B cell (primary cell): Measurements from ENCODE around the gene KIF16B. TPM values are rescaled to one million over a fixed set of nuclear protein-coding genes. Genes with fewer than 3 reads are reported as not detected.

Experiments used
- ATAC-seq: fragments of 200-7000 bp; cut with Tn5 transposase; one replicate; pipeline ENCODE4 v1.10.0; 2021; ENCODE audit warnings: low read depth, mild to moderate bottlenecking, moderate number of reproducible peaks, moderate library complexity
- CTCF ChIA-PET: fragments of 350-600 bp; sonication (Branson Sonifier 250); formaldehyde crosslinking; loops from one replicate; lab custom pipeline; 2021; ENCODE audit warnings: antibody characterized with exemption, inconsistent platforms; lab: Charles Lee
- POLR2A ChIA-PET: fragments of 350-600 bp; sonication (Branson Sonifier 250); formaldehyde crosslinking; loops from one replicate; lab custom pipeline; 2021; ENCODE audit warnings: antibody characterized with exemption; lab: Charles Lee
- DNase-seq: peaks from one replicate; pipeline ENCODE4 v3.0.0; 2013
- H2AFZ ChIP-seq: 2 replicates; pipeline ENCODE4 v1.6.1; 2012; ENCODE audit warnings: mild to moderate bottlenecking, low read depth, low read length; ENCODE audit not compliant: insufficient read depth, poor library complexity, severe bottlenecking
- H3K27ac ChIP-seq, 2 donors: 1 replicate in 1 of 2; 2 replicates in 1 of 2; pipeline ENCODE4 v1.5.1; 2012 to 2013; ENCODE audit warnings: low read length in 2 of 2, mild to moderate bottlenecking in 2 of 2, moderate library complexity in 1 of 2
- H3K27me3 ChIP-seq, 4 experiments: fragments of 200-600 bp in 1 of 4; sonication (generic) in 1 of 4; replicated peaks in 1 of 4; 1 replicate in 2 of 4; 2 replicates in 2 of 4; pipeline versions ENCODE4 v1.6.1 to v1.7.0; 2013 to 2016; ENCODE audit warnings: low read length in 3 of 4, mild to moderate bottlenecking in 2 of 4, mixed read lengths in 1 of 4, moderate library complexity in 1 of 4; ENCODE audit not compliant: insufficient read depth in 4 of 4, control insufficient read depth in 3 of 4; ENCODE audit errors: control extremely low read depth in 1 of 4
- H3K36me3 ChIP-seq, 2 experiments: replicated peaks in 1 of 2; 1 replicate in 1 of 2; 2 replicates in 1 of 2; pipeline versions ENCODE4 v1.6.1 to v1.7.1; 2013; ENCODE audit warnings: low read length in 1 of 2; ENCODE audit not compliant: insufficient read depth in 2 of 2, control insufficient read depth in 1 of 2; ENCODE audit errors: control extremely low read depth in 1 of 2, extremely low read depth in 1 of 2
- H3K4me1 ChIP-seq, 2 donors: fragments of 200-600 bp in 1 of 2; sonication (generic) in 1 of 2; 1 replicate in 1 of 2; 2 replicates in 1 of 2; pipeline versions ENCODE4 v1.5.1 to v1.6.1; 2013 to 2017; ENCODE audit warnings: low read length in 2 of 2; ENCODE audit not compliant: control insufficient read depth in 2 of 2, insufficient read depth in 2 of 2
- H3K4me2 ChIP-seq: replicated peaks from 2 replicates; pipeline ENCODE3; 2012; ENCODE audit warnings: mild to moderate bottlenecking, low read depth, low read length; ENCODE audit not compliant: poor library complexity, severe bottlenecking
- H3K4me3 ChIP-seq, 5 experiments: fragments of 200-600 bp in 1 of 5; sonication (generic) in 1 of 5; 1 replicate in 3 of 5; 2 replicates in 2 of 5; pipeline versions ENCODE4 v1.5.1 to v1.7.0; 2011 to 2016; ENCODE audit warnings: low read length in 4 of 5, mild to moderate bottlenecking in 4 of 5, low read depth in 2 of 5, control low read depth in 1 of 5, moderate library complexity in 1 of 5; ENCODE audit not compliant: insufficient read depth in 1 of 5; ENCODE audit errors: control extremely low read depth in 1 of 5, extremely low read depth in 1 of 5
- H3K79me2 ChIP-seq: fragments of 200-600 bp; sonication (generic); one replicate; pipeline ENCODE4 v1.6.0; 2016; ENCODE audit warnings: low read length; ENCODE audit not compliant: control insufficient read depth, insufficient read depth
- H3K9ac ChIP-seq: fragments of 200-600 bp; sonication (generic); 2 replicates; pipeline ENCODE4 v1.6.1; 2017; ENCODE audit warnings: mild to moderate bottlenecking, low read length, moderate library complexity
- H3K9me3 ChIP-seq, 3 donors: one replicate each; pipeline versions ENCODE4 v1.6.1 to v1.7.1; 2013; ENCODE audit warnings: low read length in 2 of 3; ENCODE audit not compliant: control insufficient read depth in 2 of 3, insufficient read depth in 1 of 3; ENCODE audit errors: control extremely low read depth in 1 of 3
- H4K20me1 ChIP-seq: 2 replicates; pipeline ENCODE4 v1.6.0; 2012; ENCODE audit warnings: mild to moderate bottlenecking, low read length; ENCODE audit not compliant: insufficient read depth, control insufficient read depth, poor library complexity, severe bottlenecking
- H3K27ac Mint-ChIP-seq: one replicate; pipeline ENCODE4 v1.8.0; 2021; ENCODE audit warnings: mixed read lengths
- H3K27me3 Mint-ChIP-seq: one replicate; pipeline ENCODE4 v1.8.0; 2021; ENCODE audit warnings: mixed read lengths
- H3K4me1 Mint-ChIP-seq: one replicate; pipeline ENCODE4 v1.8.0; 2021; ENCODE audit warnings: mixed read lengths
- H3K4me3 Mint-ChIP-seq: one replicate; pipeline ENCODE4 v1.8.0; 2021; ENCODE audit warnings: mixed read lengths
- H3K9me3 Mint-ChIP-seq: one replicate; pipeline ENCODE4 v1.8.0; 2022; ENCODE audit warnings: mixed read lengths; ENCODE audit not compliant: insufficient read depth
- EZH2 ChIP-seq: IDR thresholded peaks from 2 replicates; pipeline ENCODE4 v1.6.1; 2012; ENCODE audit warnings: borderline replicate concordance, low read depth, mild to moderate bottlenecking, moderate library complexity, low read length; ENCODE audit not compliant: insufficient read depth, poor library complexity, severe bottlenecking
- whole genome bisulfite sequencing: methylation state at CpG from one replicate; pipeline ENCODE4 v1.1.5; 2013; ENCODE audit warnings: missing lambda C conversion rate; ENCODE audit not compliant: insufficient coverage; 5-methylcytosine and 5-hydroxymethylcytosine counted together
- intact Hi-C: fragments of 100-400 bp; cut with micrococcal nuclease; formaldehyde crosslinking; loops from one replicate; pipeline ENCODE4 v1.10.0; 2022
- polyA plus RNA-seq: library from polyadenylated mRNA; depleted of rRNA; stranded (reverse); fragments of >200 nt; gene quantifications from 2 replicates; pipeline ENCODE4 v1.2.3, GENCODE V29; 2012
- total RNA-seq, 2 donors: library from RNA; stranded (reverse); fragments of 120-200 nt in 1 of 2; gene quantifications; 1 replicate in 1 of 2; 2 replicates in 1 of 2; pipeline versions ENCODE4 v1.2.3 to v1.2.4, GENCODE V29; 2013 to 2022
- TF ChIP-seq, protein P1 (sequence below): fragments of 200-600 bp; IDR thresholded peaks from one replicate; pipeline ENCODE4 v1.8.0; 2022; ENCODE audit warnings: antibody characterized with exemption, mild to moderate bottlenecking

Gene KIF16B
- total and polyA plus RNA-seq, 2 donors (not counting 1 experiment from before 2014, with no cell fraction given) = 4.5 to 13.0 TPM

GRCh38 chr20:16290358-16290757 lies 282.9 kb downstream of the KIF16B start:
- ATAC-seq (no peak), DNase-seq (no peak)
- no peak overlapping the region for H3K4me3 ChIP-seq
- intact Hi-C loops = no loop called here
- Mint-ChIP-seq H3K4me3 (no peak overlapping the region), H3K4me1 (no peaks in the 10 kb centered on the region), H3K9me3 (no peaks in the 10 kb centered on the region), H3K27me3 (no peaks in the 10 kb centered on the region), H3K27ac (no peak overlapping the region)
- no peaks in the 10 kb centered on the region for H3K9me3 ChIP-seq
- no peak overlapping the region for H3K4me2 ChIP-seq
- no peaks in the 10 kb centered on the region for H3K36me3 ChIP-seq
- no peaks in the 10 kb centered on the region for H4K20me1 ChIP-seq
- H3K27ac ChIP-seq = no peak overlapping the region
- ChIA-PET CTCF (no interaction called here), POLR2A (no interaction called here)
- H3K79me2 ChIP-seq = no peaks in the 10 kb centered on the region
- no peak overlapping the region for H3K9ac ChIP-seq
- no peaks in the 10 kb centered on the region for H3K27me3 ChIP-seq
- no peak overlapping the region for H2AFZ ChIP-seq
- no peaks in the 10 kb centered on the region for H3K4me1 ChIP-seq
- 89% methylated on average over 3 of the region's 4 CpGs for WGBS
- TF ChIP-seq, protein P1, sequence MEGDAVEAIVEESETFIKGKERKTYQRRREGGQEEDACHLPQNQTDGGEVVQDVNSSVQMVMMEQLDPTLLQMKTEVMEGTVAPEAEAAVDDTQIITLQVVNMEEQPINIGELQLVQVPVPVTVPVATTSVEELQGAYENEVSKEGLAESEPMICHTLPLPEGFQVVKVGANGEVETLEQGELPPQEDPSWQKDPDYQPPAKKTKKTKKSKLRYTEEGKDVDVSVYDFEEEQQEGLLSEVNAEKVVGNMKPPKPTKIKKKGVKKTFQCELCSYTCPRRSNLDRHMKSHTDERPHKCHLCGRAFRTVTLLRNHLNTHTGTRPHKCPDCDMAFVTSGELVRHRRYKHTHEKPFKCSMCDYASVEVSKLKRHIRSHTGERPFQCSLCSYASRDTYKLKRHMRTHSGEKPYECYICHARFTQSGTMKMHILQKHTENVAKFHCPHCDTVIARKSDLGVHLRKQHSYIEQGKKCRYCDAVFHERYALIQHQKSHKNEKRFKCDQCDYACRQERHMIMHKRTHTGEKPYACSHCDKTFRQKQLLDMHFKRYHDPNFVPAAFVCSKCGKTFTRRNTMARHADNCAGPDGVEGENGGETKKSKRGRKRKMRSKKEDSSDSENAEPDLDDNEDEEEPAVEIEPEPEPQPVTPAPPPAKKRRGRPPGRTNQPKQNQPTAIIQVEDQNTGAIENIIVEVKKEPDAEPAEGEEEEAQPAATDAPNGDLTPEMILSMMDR = no peak
- no peak for TF ChIP-seq EZH2

- Mint-ChIP-seq H3K4me3 (no peak overlapping the region), H3K9me3 (no peaks in the 10 kb centered on the region), H3K27me3 (no peaks in the 10 kb centered on the region), H3K4me1 (peaks cover 9% of the 10 kb centered on the region), H3K27ac (no peak overlapping the region)
- Histone ChIP-seq H4K20me1 (no peaks in the 10 kb centered on the region), H3K27ac (no peak overlapping the region), H3K4me2 (no peak overlapping the region), H3K9ac (no peak overlapping the region), H3K79me2 (no peaks in the 10 kb centered on the region), H3K36me3 (no peaks in the 10 kb centered on the region), H3K27me3 (no peaks in the 10 kb centered on the region), H2AFZ (no peak overlapping the region), H3K4me3 (no peak overlapping the region), H3K9me3 (peaks cover 0 to 6% (median 0%) of the 10 kb centered on the region in 3 donors), H3K4me1 (peaks cover 4 to 5% of the 10 kb centered on the region in 2 donors)
- CTCF ChIA-PET = no interaction called here
- POLR2A ChIA-PET = no interaction called here
- DNase-seq (no peak), ATAC-seq (no peak)
- 100% methylated on average over 1 of the region's 2 CpGs for WGBS
- intact Hi-C loops = no loop called here
- no peak for TF ChIP-seq EZH2
- TF ChIP-seq, protein P1 = no peak
Measured at GRCh38 chr20:16287776-16288175, 285.5 kb downstream of the KIF16B start.
